HPDE6-E6E7 (cell line): ENCODE data around the gene TAF4B.

ENCODE experiments used
- DNase-seq: peaks from one replicate; pipeline ENCODE4 v3.0.0; 2011; ENCODE audit warnings: missing footprints; ENCODE audit errors: extremely low spot score

The TAF4B gene

DNA sequence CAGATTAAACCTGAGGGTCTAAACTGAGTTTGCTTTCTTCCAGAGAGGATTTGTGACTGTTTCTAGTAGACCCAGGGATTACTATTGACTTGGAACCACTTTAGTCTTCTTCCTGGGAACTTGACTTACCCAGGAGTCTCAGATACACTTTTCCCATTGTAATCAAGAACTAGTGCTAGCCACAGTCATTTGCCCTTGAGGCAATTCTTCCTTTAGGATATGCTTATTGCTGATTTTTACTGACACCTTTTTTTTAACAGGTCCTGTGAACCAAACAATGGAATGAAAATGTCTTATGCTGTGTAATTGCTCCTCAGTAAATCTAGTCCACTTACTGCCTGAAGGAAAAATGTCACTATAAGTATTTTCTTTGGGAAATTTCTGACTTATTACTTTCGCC is 78.3 kb downstream of the TAF4B start:
- DNase-seq: no peak

- DNase-seq: peak; percentile 26
Measured at GRCh38 chr18:26307161-26307773, 81.0 kb downstream of the TAF4B start.

DNA sequence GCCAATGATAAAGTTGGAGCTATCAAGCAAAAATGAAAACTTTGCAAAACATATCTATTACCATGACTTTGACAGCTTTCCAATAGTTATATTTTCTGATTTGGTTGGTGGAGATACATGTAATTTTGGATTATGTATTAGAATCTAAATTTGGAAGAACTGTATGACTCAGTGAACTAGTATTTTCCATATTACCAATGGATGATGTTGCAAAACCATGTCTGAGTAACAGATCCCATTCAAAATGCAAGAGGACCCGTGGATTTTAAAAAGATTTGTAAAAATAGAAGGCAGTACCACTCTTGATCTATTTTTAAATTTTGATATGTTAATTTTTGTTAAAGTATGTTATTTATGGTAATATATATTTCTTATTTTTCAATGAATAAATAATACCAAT is 83.0 kb downstream of the TAF4B start:
- no peak for DNase-seq

DNA sequence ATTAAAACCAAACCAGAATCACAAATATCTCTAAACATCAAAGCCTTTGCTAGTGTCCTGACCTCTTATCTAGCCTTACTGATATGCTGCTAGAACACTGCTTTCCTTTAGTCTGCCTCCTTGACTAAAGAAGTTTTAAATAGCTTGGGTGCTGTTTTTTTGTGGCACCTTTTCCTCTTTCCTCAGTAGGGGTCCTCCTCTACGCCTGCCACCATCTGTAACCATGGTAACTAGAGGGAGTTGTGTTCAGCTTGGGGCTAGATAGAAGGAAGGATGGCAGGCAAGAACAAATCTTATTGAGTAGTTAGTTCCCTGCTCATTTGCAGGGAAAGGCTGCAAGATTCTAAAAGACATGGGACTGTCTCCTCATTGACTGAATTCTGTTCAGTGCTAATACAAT is 86.0 kb downstream of the TAF4B start:
- DNase-seq: no peak

- no peak for DNase-seq
Measured at GRCh38 chr18:26317398-26317797, 91.2 kb downstream of the TAF4B start.

DNA sequence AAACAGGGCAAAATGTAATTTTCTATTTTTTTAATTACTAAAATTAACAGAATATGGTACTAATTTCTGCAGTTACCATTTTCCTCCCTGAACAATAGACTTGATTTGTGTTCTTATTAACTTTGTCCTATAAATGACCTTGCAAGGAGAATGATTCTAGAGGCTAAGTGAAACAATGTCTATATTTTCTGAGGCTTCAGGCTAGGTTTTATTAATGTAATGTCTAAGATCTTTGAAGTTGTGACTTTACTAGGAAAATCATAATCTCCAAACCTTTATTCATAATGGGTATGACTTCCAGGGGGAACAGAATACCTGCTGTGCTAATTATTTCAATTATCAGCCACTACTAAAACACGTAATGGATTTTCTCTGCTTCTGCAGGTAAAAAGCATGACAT is 94.4 kb downstream of the TAF4B start:
- no peak for DNase-seq

DNA sequence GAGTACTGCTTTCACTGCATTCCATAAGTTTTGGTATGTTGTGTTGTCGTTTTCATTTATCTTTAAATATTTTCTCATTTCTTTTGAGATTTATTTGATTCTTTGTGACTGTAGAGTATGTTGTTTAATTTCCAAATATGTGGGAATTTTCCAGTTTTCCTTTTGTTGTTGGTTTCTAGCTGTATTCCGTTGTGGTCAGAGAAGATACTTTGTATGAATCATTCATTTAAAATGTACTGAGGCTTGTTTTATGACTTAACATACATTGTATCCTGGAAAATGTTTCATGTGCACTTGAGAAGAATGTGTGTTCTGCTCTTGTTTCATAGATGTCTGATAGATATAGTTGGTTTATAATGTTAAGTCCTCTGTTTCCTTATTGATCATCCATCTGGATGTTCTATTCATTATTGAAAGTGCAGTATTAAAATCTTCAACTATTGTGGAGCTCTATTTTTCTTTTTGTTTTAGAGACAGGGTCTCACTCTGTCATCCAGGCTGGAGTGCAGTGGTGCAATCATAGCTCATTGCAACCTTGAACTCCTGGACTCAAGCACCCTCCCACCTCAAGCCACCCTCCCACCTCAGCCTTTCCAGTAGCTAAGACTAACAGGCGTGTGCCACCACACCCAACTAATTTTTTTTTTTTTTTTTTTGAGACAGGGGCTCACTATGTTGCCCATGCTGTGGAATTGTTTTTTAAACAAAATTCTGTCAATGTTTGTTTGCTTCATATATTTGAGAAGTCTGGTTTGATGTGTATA is 96.8 kb downstream of the TAF4B start:
- DNase-seq: no peak

DNA sequence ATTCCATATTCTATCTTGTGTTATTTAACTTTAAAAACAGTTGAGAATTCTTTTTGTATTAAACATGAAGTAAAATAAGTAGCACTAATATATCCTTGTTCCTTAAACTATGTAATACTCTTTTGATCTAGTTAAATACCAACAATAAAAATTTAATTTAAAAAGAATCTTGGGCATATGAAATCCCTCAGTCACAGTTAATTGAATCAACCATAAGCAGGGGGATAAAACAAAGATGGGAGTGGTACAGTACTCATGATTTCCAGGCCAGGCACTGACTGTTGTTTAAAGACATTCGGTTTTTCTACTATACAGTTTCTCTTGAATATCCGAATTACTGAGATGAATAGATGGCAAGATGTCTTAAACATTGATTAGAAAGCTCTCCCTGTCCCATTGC is 99.5 kb downstream of the TAF4B start:
- no peak for DNase-seq

GRCh38 chr18:26327062-26327461 is 100.8 kb downstream of the TAF4B start:
- DNase-seq: no peak

DNA sequence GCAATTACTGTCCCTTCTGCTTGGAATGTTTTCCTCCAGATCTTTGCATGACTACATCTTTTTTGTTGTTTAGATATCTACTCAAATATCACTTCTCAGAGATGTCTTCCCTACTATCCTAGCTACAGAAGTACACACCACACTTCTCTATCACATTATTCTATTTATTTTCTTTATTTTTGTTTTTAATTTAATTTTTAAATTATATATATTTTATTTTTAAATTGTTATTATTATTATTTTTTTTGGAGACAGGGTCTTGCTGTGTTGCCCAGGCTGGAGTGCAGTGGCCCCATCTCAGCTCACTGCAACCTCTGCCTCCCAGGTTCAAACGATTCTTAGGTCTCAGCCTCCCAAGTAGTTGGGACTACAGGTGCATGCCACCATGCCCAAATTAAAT is 106.7 kb downstream of the TAF4B start:
- DNase-seq: no peak

DNA sequence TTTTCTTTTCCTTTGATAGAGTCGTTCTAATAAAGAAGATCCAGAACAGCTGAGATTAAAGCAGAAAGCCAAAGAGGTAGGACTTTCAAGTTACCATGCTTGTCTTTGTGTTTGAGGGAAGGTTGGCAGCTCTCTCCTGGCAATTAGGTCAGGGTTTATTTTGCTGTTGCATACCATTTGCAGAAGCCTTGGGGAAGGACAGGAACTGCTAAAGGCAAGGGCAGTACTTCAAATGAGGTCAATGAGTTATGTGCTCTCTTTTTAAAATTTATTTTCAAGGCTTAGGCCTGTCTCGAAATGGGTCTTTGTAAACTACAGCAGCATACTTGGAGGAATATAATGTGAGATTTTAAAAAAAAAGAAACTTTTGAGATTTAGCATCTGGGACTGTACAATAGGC is 108.9 kb downstream of the TAF4B start:
- DNase-seq: no peak

DNA sequence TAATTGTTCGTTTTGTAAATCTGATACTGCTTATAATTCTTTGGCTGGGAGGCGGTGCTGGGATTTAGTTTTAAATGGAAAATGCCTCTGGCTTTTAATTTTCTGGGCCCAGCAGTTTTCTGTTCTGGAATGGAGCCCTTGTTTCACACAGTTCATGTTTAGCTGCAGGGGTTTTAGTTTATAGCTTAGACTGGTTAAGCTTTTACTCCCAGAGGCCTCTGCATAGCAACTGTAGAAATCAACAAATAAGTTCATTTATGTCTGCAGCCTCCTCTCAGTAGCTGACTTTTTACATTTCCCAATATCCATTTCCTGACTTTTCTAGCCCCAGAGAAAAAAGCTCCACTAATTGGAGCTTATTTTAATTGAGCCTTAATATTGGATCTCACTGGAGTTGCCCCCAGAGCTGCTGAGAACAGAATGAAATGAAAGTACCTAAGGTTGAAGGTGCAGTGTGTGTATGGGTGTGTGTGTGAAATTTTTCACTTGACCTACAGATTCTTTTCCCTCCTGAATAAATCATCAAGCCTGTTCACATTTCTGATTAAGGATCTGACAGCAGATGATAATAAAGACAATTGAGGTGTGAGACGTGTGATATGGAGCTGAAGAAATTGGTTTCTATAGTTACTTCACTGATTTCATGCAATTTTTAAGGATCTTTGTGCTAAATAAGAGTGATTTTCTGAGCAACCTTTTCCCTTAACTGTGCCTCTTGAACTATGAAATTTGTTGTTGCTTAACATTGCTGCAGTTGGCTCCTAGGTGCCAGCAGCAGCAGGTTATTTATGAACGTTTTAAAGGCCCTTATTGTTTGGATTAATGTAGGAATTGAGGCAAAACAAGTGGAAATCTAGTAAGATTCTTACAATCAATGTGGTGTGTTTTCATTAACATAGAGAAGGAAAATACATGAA is 109.6 kb downstream of the TAF4B start:
- no peak for DNase-seq

- DNase-seq: no peak
Measured at GRCh38 chr18:26336572-26336971, 110.3 kb downstream of the TAF4B start.

DNA sequence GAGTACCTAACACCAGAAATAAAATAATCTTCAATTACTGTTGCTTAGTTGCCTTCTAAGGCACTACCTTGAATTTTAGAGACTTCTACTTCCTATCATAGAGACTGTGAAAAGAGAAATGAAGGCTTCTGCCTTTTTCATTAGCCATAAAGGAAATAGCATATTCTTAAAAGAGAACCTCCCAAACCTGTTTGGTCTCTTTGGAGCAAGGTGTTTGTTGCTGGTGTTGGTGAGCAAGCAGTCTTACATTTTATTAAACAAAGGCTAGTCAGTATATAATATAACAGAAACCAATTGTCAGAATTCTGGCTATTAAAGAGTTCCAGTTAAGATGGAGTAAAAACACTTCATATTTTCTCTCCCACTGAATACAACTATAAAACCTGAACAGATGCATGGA is 116.4 kb downstream of the TAF4B start:
- peak; percentile 13 for DNase-seq

GRCh38 chr18:26350961-26351360 is 124.7 kb downstream of the TAF4B start:
- DNase-seq: no peak

- no peak for DNase-seq
Measured at GRCh38 chr18:26356045-26356785, 130.0 kb downstream of the TAF4B start.

DNA sequence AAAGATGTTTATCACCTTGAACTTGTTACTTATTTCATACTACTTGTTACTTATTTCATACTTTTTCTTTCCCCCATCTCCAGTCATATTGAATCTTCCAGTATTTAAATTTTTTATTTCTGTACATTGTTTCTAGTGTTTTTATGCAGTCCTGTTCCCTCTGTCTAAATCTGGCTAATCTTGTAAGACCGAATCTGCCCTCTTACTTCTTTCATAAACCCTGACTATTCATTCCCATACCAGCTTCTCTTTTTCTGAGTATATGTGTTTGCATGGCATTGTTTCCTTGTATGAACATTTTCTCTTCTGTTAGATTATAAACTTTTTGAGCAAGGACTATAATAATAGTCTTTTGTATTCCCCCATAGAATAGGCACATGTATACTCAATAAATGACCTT is 131.7 kb downstream of the TAF4B start:
- no peak for DNase-seq

- no peak for DNase-seq
Measured at GRCh38 chr18:26362021-26362420, 135.8 kb downstream of the TAF4B start.

DNA sequence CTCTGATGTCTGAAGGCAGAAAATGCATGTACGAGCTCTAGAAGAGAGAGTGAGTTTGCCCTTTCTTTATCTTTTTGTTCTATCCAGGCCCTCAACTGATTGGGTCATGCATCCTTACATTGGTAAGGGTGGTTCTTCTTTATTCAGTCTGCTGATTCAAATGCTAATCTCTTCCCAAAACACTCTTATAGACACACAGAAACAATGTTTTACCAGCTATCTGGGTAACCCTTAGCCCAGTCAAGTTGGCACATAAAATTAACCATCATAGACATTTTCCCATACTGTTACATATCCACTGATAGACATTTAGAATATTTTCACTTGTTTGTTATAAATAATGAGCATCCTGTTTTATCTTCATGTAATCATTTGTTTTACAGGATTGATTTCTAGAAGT is 141.2 kb downstream of the TAF4B start:
- DNase-seq: no peak

- no peak for DNase-seq
Measured at GRCh38 chr18:26370037-26370436, 143.8 kb downstream of the TAF4B start.

DNA sequence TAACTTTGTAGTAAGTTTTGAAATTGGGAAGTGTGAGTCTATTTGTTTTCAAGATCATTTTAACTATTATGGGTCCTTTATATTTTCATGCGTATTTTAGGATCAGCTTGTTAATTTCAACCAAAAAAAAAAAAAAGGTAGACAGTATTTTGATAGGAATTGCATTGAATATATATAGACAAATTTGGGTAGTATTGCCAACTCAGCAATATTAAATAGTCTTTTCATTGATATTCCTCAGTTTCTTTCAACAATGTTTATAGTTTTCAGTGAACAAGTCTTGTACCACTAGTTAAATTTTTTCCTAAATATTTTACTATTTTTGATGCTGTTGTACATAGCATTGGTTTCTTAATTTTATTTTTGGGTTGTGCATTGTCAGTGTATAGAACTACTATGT is 149.9 kb downstream of the TAF4B start:
- DNase-seq: no peak

DNA sequence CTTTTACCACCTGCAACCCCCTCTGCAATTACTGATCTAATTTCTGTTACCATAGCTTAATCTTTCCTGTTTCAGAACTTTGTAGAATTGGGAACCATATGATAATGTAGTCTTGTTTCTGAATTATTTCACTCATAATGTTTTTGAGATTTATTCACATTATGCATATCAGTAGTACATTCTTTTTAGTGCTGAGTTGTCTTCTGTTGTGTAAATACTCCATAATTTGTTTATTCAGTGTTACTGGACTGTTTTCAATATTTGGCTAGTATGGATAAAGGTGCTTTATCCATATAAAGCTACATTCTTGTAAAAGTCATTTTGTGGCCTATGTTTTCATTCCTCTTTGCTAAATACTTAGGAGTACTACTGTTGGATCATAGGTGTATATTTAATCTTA is 152.5 kb downstream of the TAF4B start:
- DNase-seq: no peak
